RWPE1 (cell line): ENCODE data around the gene P2RX6.
A peak's percentile ranks its signal among the peaks of the same experiment; 100 is the strongest.
"Not testable (repeated sequence)": the region's sequence is repeated elsewhere in the genome, so short reads cannot be mapped to it uniquely, and the experiment has no call there.

Experiments
- CTCF ChIA-PET: fragments of 350-600 bp; sonication (Branson Sonifier 250); formaldehyde crosslinking; extraction: SDS; loops from one replicate; lab custom pipeline; 2021; lab: Yijun Ruan, JAX
- POLR2A ChIA-PET: fragments of 400-600 bp; formaldehyde crosslinking; extraction: SDS; loops from one replicate; lab custom pipeline; 2020; ENCODE audit warnings: antibody characterized with exemption; ENCODE audit not compliant: low non-redundant PET; lab: Yijun Ruan, JAX
- DNase-seq: peaks from one replicate; pipeline ENCODE4 v3.0.0; 2012; ENCODE audit warnings: low spot score
- H3K27ac ChIP-seq: fragments of 450-650 bp; 2 replicates; pipeline ENCODE4 v1.5.1; 2017
- CTCF ChIP-seq: fragments of 450-650 bp; conservative IDR thresholded peaks from 2 replicates; pipeline ENCODE4 v1.5.1; 2017; ENCODE audit warnings: low read depth, mild to moderate bottlenecking

The P2RX6 gene

GRCh38 chr22:21000987-21001600, 13.9 kb upstream of the P2RX6 start:
- no peak for DNase-seq
- peak overlapping the region; percentile 99 for H3K27ac ChIP-seq
- ChIA-PET POLR2A (no interaction called here), CTCF (no interaction called here)
- no peak for TF ChIP-seq CTCF

- ChIA-PET POLR2A (interaction anchor here (1.5 kb wide), 1 partner anchor 19 kb away, joined by 6 read pairs; the partner anchor contains the start of gene LZTR1), CTCF (no interaction called here)
- H3K27ac ChIP-seq, result peak within 1 kb of the TSS; percentile 99
- DNase-seq, result peak; percentile 83
- no peak for TF ChIP-seq CTCF
These were observed 13.2 kb upstream of the P2RX6 start, which contains the start of gene THAP7 for GRCh38 chr22:21001601-21002325. THAP7 (minus strand) TSS chr22:21002118; CDS start chr22:21001911, 207 bp downstream.

GRCh38 chr22:21003782-21004181, 11.2 kb upstream of the P2RX6 start:
- CTCF ChIA-PET, result interaction anchor here (0.6 kb wide), 1 partner anchor 621 kb away, joined by 3 read pairs; no protein-coding TSS in a partner anchor
- H3K27ac ChIP-seq, result peak overlapping the region; percentile 99
- no peak for DNase-seq
- no peak for TF ChIP-seq CTCF
- POLR2A ChIA-PET, result no interaction called here

DNA sequence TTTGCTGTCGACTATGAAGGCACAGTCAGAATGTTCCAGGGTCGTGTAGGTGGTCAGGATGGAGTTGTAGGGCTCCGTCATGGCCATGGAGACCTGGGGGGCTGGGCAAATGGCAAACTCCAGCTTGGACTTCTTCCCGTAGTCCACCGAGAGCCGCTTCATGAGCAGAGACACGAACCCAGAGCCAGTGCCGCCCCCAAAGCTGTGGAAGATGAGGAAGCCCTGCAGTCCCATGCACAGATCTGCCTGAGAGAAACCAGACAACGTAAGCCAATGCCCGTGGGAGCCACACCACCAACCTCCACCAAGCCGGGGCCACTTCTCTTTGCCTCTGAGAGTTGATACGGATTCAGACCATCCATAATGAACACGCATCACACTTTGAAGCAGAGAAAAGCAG, 5.8 kb upstream of the P2RX6 start:
- POLR2A ChIA-PET, DNase-seq, H3K27ac ChIP-seq, CTCF ChIA-PET: not testable (repeated sequence)

- DNase-seq, result no peak
- CTCF ChIA-PET, result interaction anchor here (0.6 kb wide), 1 partner anchor 890 kb away, joined by 3 read pairs; no protein-coding TSS in a partner anchor
- no peak for TF ChIP-seq CTCF
- POLR2A ChIA-PET, result no interaction called here
- H3K27ac ChIP-seq, result no peak overlapping the region
These were observed 5.1 kb upstream of the P2RX6 start for GRCh38 chr22:21009638-21010425.

GRCh38 chr22:21010426-21011113, 4.4 kb upstream of the P2RX6 start:
- no peak overlapping the region for H3K27ac ChIP-seq
- ChIA-PET CTCF (interaction anchor here (0.6 kb wide), 1 partner anchor 889 kb away, joined by 3 read pairs; no protein-coding TSS in a partner anchor), POLR2A (no interaction called here)
- no peak for DNase-seq
- TF ChIP-seq CTCF, result no peak
